Mesenchymal stem cell (in vitro differentiated cells and primary cell): ENCODE measurements around the gene FOLR3.
"Not testable (repeated sequence)": the region's sequence is repeated elsewhere in the genome, so short reads cannot be mapped to it uniquely, and the experiment has no call there.

Experiments
- DNase-seq: peaks from one replicate; pipeline ENCODE4 v3.0.0-alpha.2; 2013
- H2AFZ ChIP-seq: one replicate; pipeline ENCODE4 v1.6.1; 2013; ENCODE audit warnings: low read depth, mild to moderate bottlenecking, control low read depth, inconsistent platforms, low read length, moderate library complexity
- H2AK5ac ChIP-seq: 2 replicates; pipeline ENCODE4 v1.6.1; 2013; ENCODE audit warnings: low read length, moderate library complexity, mild to moderate bottlenecking, inconsistent platforms; ENCODE audit not compliant: severe bottlenecking
- H2BK120ac ChIP-seq: one replicate; pipeline ENCODE4 v1.6.1; 2013; ENCODE audit warnings: low read depth, mild to moderate bottlenecking, inconsistent platforms, low read length, moderate library complexity
- H2BK12ac ChIP-seq, 2 experiments: one replicate each; pipeline ENCODE4 v1.6.1; 2013; ENCODE audit warnings: inconsistent platforms in 2 of 2, low read length in 2 of 2, mild to moderate bottlenecking in 2 of 2, moderate library complexity in 2 of 2, control low read depth in 1 of 2
- H2BK15ac ChIP-seq: one replicate; pipeline ENCODE4 v1.6.1; 2013; ENCODE audit warnings: mild to moderate bottlenecking, low read depth, inconsistent platforms; ENCODE audit not compliant: poor library complexity, severe bottlenecking
- H2BK5ac ChIP-seq: 2 replicates; pipeline ENCODE4 v1.6.1; 2013; ENCODE audit warnings: low read depth, mild to moderate bottlenecking, low read length, control low read depth, inconsistent platforms; ENCODE audit not compliant: poor library complexity, severe bottlenecking
- H3K14ac ChIP-seq, 2 experiments: one replicate each; pipeline ENCODE4 v1.6.1; 2013; ENCODE audit warnings: inconsistent platforms in 2 of 2, low read length in 2 of 2, control low read depth in 1 of 2, mild to moderate bottlenecking in 1 of 2, moderate library complexity in 1 of 2
- H3K18ac ChIP-seq, 2 experiments: one replicate each; pipeline ENCODE4 v1.6.1; 2013; ENCODE audit warnings: inconsistent platforms in 2 of 2, low read length in 2 of 2, control low read depth in 1 of 2, low read depth in 1 of 2, mild to moderate bottlenecking in 1 of 2
- H3K23ac ChIP-seq, 2 experiments: one replicate each; pipeline ENCODE4 v1.6.1; 2013; ENCODE audit warnings: inconsistent platforms in 2 of 2, low read length in 2 of 2, mild to moderate bottlenecking in 2 of 2, moderate library complexity in 2 of 2, control low read depth in 1 of 2
- H3K27ac ChIP-seq: 2 replicates; pipeline ENCODE4 v1.5.1; 2013; ENCODE audit warnings: mild to moderate bottlenecking, moderate library complexity, low read length, control low read depth, inconsistent platforms; ENCODE audit not compliant: poor library complexity, severe bottlenecking
- H3K27me3 ChIP-seq, 2 experiments: 2 replicates each; pipeline versions ENCODE4 v1.6.1 to v1.7.0; 2013; ENCODE audit warnings: low read length in 2 of 2, mild to moderate bottlenecking in 2 of 2, moderate library complexity in 2 of 2, control low read depth in 1 of 2, inconsistent platforms in 1 of 2; ENCODE audit not compliant: control insufficient read depth in 1 of 2, insufficient read depth in 1 of 2
- H3K36me3 ChIP-seq, 2 experiments: 2 replicates each; pipeline versions ENCODE4 v1.6.1 to v1.7.0; 2013; ENCODE audit warnings: low read length in 2 of 2, control low read depth in 1 of 2, inconsistent platforms in 1 of 2, low read depth in 1 of 2, mild to moderate bottlenecking in 1 of 2; ENCODE audit not compliant: insufficient read depth in 2 of 2, control insufficient read depth in 1 of 2
- H3K4ac ChIP-seq, 2 experiments: one replicate each; pipeline ENCODE4 v1.6.1; 2013; ENCODE audit warnings: inconsistent platforms in 2 of 2, low read length in 2 of 2, mild to moderate bottlenecking in 2 of 2, moderate library complexity in 2 of 2, control low read depth in 1 of 2, low read depth in 1 of 2
- H3K4me1 ChIP-seq: 2 replicates; pipeline ENCODE4 v1.6.1; 2013; ENCODE audit warnings: low read depth, low read length, control low read depth; ENCODE audit not compliant: control insufficient read depth, insufficient read depth
- H3K4me2 ChIP-seq: 2 replicates; pipeline ENCODE4 v1.6.1; 2013; ENCODE audit warnings: low read length, mild to moderate bottlenecking, inconsistent platforms; ENCODE audit not compliant: poor library complexity, severe bottlenecking
- H3K4me3 ChIP-seq, 2 experiments: 2 replicates each; pipeline versions ENCODE4 v1.5.1 to v1.7.0; 2013; ENCODE audit warnings: low read length in 2 of 2, mild to moderate bottlenecking in 2 of 2, control low read depth in 1 of 2, low read depth in 1 of 2; ENCODE audit not compliant: insufficient read depth in 1 of 2
- H3K79me1 ChIP-seq: replicated peaks from 2 replicates; pipeline ENCODE4 v1.6.1; 2013; ENCODE audit warnings: mild to moderate bottlenecking, control low read depth, low read length, inconsistent platforms; ENCODE audit not compliant: poor library complexity, severe bottlenecking
- H3K9ac ChIP-seq: 2 replicates; pipeline ENCODE4 v1.7.0; 2013; ENCODE audit warnings: mild to moderate bottlenecking, low read length, moderate library complexity
- H3K9me3 ChIP-seq: 2 replicates; pipeline ENCODE4 v1.7.0; 2013; ENCODE audit warnings: mild to moderate bottlenecking, low read length; ENCODE audit not compliant: control insufficient read depth
- H4K8ac ChIP-seq: one replicate; pipeline ENCODE4 v1.6.1; 2013; ENCODE audit warnings: inconsistent platforms, mild to moderate bottlenecking, low read length, moderate library complexity
- H4K91ac ChIP-seq: one replicate; pipeline ENCODE4 v1.6.1; 2013; ENCODE audit warnings: mild to moderate bottlenecking, low read length, inconsistent platforms
- WGBS: methylation state at CpG from one replicate; pipeline ENCODE4 v1.1.7; 2013; ENCODE audit warnings: mixed read lengths; 5-methylcytosine and 5-hydroxymethylcytosine counted together

The FOLR3 gene

GRCh38 chr11:72146625-72147024 is 11.1 kb downstream of the FOLR3 start:
- Histone ChIP-seq H3K27ac (no peak overlapping the region), H3K9ac (no peak overlapping the region), H3K4me2 (no peak overlapping the region), H2BK12ac (no peak overlapping the region), H2BK5ac (no peak overlapping the region), H3K4me3 (no peak overlapping the region), H2AK5ac (no peak overlapping the region), H3K4me1 (no peaks in the 10 kb centered on the region), H3K79me1 (no peaks in the 10 kb centered on the region), H2BK120ac (no peak overlapping the region), H3K36me3 (no peaks in the 10 kb centered on the region), H3K27me3 (no peaks in the 10 kb centered on the region), H3K9me3 (no peaks in the 10 kb centered on the region), H2AFZ (no peak overlapping the region), H3K23ac (peak overlapping the region in 1 of 2 experiments; percentile 31), H3K14ac (no peak overlapping the region), H3K4ac (no peak overlapping the region), H2BK15ac (no peak overlapping the region), H3K18ac (no peak overlapping the region), H4K8ac (no peak overlapping the region), H4K91ac (no peak overlapping the region)
- 38% methylated on average over 2 of the region's 2 CpGs for WGBS
- DNase-seq, result no peak

DNA sequence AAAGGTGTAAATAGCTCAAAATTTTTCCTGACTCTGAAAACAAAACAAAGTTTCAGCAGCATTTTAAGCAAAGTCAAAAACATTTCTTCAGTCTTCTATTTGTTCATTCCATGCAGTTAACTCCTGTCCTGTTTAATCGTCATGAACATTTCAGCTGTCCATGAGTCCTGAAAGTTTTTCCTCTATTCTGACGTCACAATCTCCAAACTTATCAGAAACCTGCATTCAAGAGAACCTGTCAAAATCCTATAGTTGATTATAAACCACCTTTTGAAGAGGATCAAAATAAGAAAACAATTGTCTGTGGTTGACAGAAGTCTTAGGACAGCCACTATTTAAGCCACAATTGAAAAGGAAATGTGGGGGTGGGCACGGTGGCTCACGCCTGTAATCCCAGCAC is 15.4 kb downstream of the FOLR3 start:
- Histone ChIP-seq H4K8ac (no peak overlapping the region), H2BK15ac (no peak overlapping the region), H3K4me3 (no peak overlapping the region), H3K27ac (no peak overlapping the region), H2AFZ (no peak overlapping the region), H2BK5ac (no peak overlapping the region), H2AK5ac (no peak overlapping the region), H3K4me2 (no peak overlapping the region), H3K23ac (no peak overlapping the region), H3K9me3 (no peaks in the 10 kb centered on the region), H3K36me3 (no peaks in the 10 kb centered on the region), H3K4ac (no peak overlapping the region), H4K91ac (no peak overlapping the region), H3K79me1 (no peaks in the 10 kb centered on the region), H3K14ac (no peak overlapping the region), H2BK120ac (no peak overlapping the region), H3K4me1 (no peaks in the 10 kb centered on the region), H2BK12ac (no peak overlapping the region), H3K18ac (no peak overlapping the region), H3K9ac (no peak overlapping the region), H3K27me3 (no peaks in the 10 kb centered on the region)
- 78% methylated on average over 4 of the region's 4 CpGs for WGBS
- DNase-seq, result no peak

- not testable (repeated sequence) for DNase-seq, H2BK5ac ChIP-seq, H3K4me2 ChIP-seq, H2AK5ac ChIP-seq, H3K9me3 ChIP-seq, H3K4me1 ChIP-seq, H3K4ac ChIP-seq, H3K4me3 ChIP-seq, H2BK120ac ChIP-seq, H4K91ac ChIP-seq, H2BK12ac ChIP-seq, H3K9ac ChIP-seq, H3K18ac ChIP-seq, H3K14ac ChIP-seq, H2AFZ ChIP-seq, H3K23ac ChIP-seq, H3K27me3 ChIP-seq, H4K8ac ChIP-seq, H3K27ac ChIP-seq, H3K36me3 ChIP-seq, H2BK15ac ChIP-seq, H3K79me1 ChIP-seq
- 87% methylated on average over 4 of the region's 6 CpGs for WGBS
Measured at GRCh38 chr11:72153874-72154273, 18.3 kb downstream of the FOLR3 start.

DNA sequence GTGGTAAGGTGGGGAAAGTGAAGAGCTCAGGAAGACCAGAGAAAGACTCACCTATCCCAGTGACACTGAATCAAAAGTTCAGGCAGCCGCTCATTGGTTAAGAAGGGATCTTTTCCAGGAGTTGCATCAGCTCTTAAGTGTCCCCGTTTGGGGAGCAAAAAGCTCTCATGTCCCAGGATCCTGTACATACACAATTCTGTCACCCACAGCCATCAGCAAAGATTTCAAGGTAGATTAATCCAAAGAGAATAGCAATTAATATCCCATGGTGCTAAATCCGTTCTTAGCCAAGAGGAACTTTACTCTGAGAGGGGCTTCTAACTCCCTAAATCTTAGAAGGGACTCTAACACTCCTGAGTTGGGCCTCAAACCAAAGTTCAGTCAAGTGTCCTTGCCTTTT is 19.3 kb downstream of the FOLR3 start:
- Histone ChIP-seq H2BK12ac (no peak overlapping the region), H3K14ac (no peak overlapping the region), H4K8ac (no peak overlapping the region), H2AK5ac (no peak overlapping the region), H2BK5ac (no peak overlapping the region), H3K4me1 (no peaks in the 10 kb centered on the region), H2BK15ac (no peak overlapping the region), H3K4me2 (no peak overlapping the region), H3K36me3 (no peaks in the 10 kb centered on the region), H2AFZ (no peak overlapping the region), H3K23ac (no peak overlapping the region), H3K4me3 (no peak overlapping the region), H3K18ac (no peak overlapping the region), H3K27me3 (peaks cover 10 to 12% of the 10 kb centered on the region in 2 experiments), H3K79me1 (no peaks in the 10 kb centered on the region), H3K9ac (no peak overlapping the region), H3K9me3 (no peaks in the 10 kb centered on the region), H3K4ac (no peak overlapping the region), H3K27ac (no peak overlapping the region), H4K91ac (no peak overlapping the region), H2BK120ac (no peak overlapping the region)
- 80% methylated on average over 3 of the region's 3 CpGs for WGBS
- DNase-seq, result no peak
